HepG2 (cell line): Measurements from ENCODE around the gene CEP128. TPM values are rescaled to one million over a fixed set of nuclear protein-coding genes. Genes with fewer than 3 reads are reported as not detected.

Experiments used
- ATAC-seq: fragments of 200-7000 bp; cut with Tn5 transposase; 3 replicates; pipeline ENCODE4 v1.9.1; 2020; ENCODE audit warnings: mild to moderate bottlenecking, moderate library complexity
- BruUV-seq: library from RNA; stranded (reverse); fragments of 400-500 nt; replicated peaks from 2 replicates; lab custom pipeline; 2021; lab: Mats Ljungman, UMichigan
- CTCF ChIA-PET: fragments of 300-600 bp; formaldehyde crosslinking; extraction: SDS; loops from one replicate; lab custom pipeline; 2021; ENCODE audit warnings: low total read pairs, inconsistent platforms, low intra/inter-chr PET ratio; lab: Yijun Ruan, JAX
- POLR2A ChIA-PET: fragments of 350-600 bp; sonication (Branson Sonifier 250); formaldehyde crosslinking; loops from one replicate; lab custom pipeline; 2020; ENCODE audit warnings: antibody characterized with exemption, inconsistent platforms; lab: Yijun Ruan, JAX
- DNase-seq: peaks from one replicate; pipeline ENCODE4 v3.0.0-alpha.2; 2015; ENCODE audit warnings: low spot score
- FAIRE-seq: peaks from 3 replicates; lab custom pipeline; 2011; peaks lifted over from hg19 to GRCh38; lab: Jason Lieb, UNC
- H2AFZ ChIP-seq: one replicate; pipeline ENCODE4 v1.6.1; 2011; ENCODE audit warnings: low read length, inconsistent platforms
- H3K27ac ChIP-seq: fragments of 300-600 bp; 3 replicates; pipeline ENCODE4 v1.8.0; 2011; ENCODE audit warnings: mixed run types, mild to moderate bottlenecking, mixed read lengths, low read length, inconsistent platforms; ENCODE audit not compliant: insufficient read depth; ENCODE audit errors: extremely low read length
- H3K27me3 ChIP-seq, 2 experiments: fragments of 200-600 bp in 1 of 2; 2 replicates in 1 of 2; 3 replicates in 1 of 2; pipeline versions ENCODE4 v1.6.0 to v1.8.0; 2011; ENCODE audit warnings: low read length in 2 of 2, mild to moderate bottlenecking in 2 of 2, moderate library complexity in 2 of 2, inconsistent platforms in 1 of 2; ENCODE audit not compliant: insufficient read depth in 2 of 2, control insufficient read depth in 1 of 2
- H3K36me3 ChIP-seq, 2 experiments: fragments of 200-600 bp in 1 of 2; replicated peaks in 1 of 2; 2 replicates in 1 of 2; 3 replicates in 1 of 2; pipeline versions ENCODE4 v1.5.1 to v1.8.0; 2011; ENCODE audit warnings: low read length in 2 of 2, inconsistent platforms in 1 of 2; ENCODE audit not compliant: insufficient read depth in 2 of 2, control insufficient read depth in 1 of 2
- H3K4me1 ChIP-seq: 2 replicates; pipeline ENCODE4 v1.5.1; 2012; ENCODE audit warnings: low read length, inconsistent platforms; ENCODE audit not compliant: insufficient read depth
- H3K4me2 ChIP-seq: 2 replicates; pipeline ENCODE4 v1.6.0; 2011; ENCODE audit warnings: low read depth, low read length, inconsistent platforms
- H3K4me3 ChIP-seq, 3 experiments: fragments of 200-600 bp in 1 of 3; sonication (generic), shearing (Covaris generic) in 1 of 3; replicated peaks in 1 of 3; 2 replicates each; pipeline ENCODE4 v1.5.1; 2011 to 2016; ENCODE audit warnings: low read length in 3 of 3, inconsistent platforms in 2 of 3, low read depth in 2 of 3, mild to moderate bottlenecking in 2 of 3, control low read depth in 1 of 3, mixed read lengths in 1 of 3; ENCODE audit not compliant: insufficient read depth in 1 of 3
- H3K79me2 ChIP-seq: one replicate; pipeline ENCODE4 v1.6.1; 2011; ENCODE audit warnings: low read length, inconsistent platforms; ENCODE audit not compliant: insufficient read depth
- H3K9ac ChIP-seq: 2 replicates; pipeline ENCODE4 v1.6.0; 2011; ENCODE audit warnings: mild to moderate bottlenecking, low read depth, low read length, inconsistent platforms; ENCODE audit not compliant: insufficient read depth
- H3K9me3 ChIP-seq: 2 replicates; pipeline ENCODE4 v1.5.1; 2012; ENCODE audit warnings: mild to moderate bottlenecking, low read length
- H4K20me1 ChIP-seq: 2 replicates; pipeline ENCODE4 v1.6.0; 2011; ENCODE audit warnings: inconsistent platforms, mild to moderate bottlenecking, low read length, moderate library complexity; ENCODE audit not compliant: insufficient read depth
- ASH2L ChIP-seq: fragments of 300-600, 200-600 bp; sonication (generic); IDR thresholded peaks from 2 replicates; pipeline ENCODE4 v1.7.0; 2017; ENCODE audit warnings: low read depth, mild to moderate bottlenecking, moderate library complexity, mixed read lengths, low read length; ENCODE audit not compliant: insufficient read length
- ATF1 ChIP-seq: IDR thresholded peaks from 2 replicates; pipeline ENCODE4 v1.6.1; 2016; ENCODE audit warnings: mild to moderate bottlenecking, control low read depth
- CBFB ChIP-seq: sonication (generic); formaldehyde crosslinking; IDR thresholded peaks from 2 replicates; pipeline ENCODE4 v1.4.0; 2020; ENCODE audit warnings: missing genetic modification reagents
- CHD2 ChIP-seq: IDR thresholded peaks from 2 replicates; pipeline ENCODE4 v1.6.1; 2011; ENCODE audit warnings: low read depth, low read length, improper control_type of control experiment
- HOXA7 ChIP-seq: sonication (generic); formaldehyde crosslinking; IDR thresholded peaks from 2 replicates; pipeline ENCODE4 v1.8.1; 2022; ENCODE audit warnings: mild to moderate bottlenecking, missing genetic modification reagents, moderate library complexity
- MIER3 ChIP-seq: IDR thresholded peaks from 2 replicates; pipeline ENCODE4 v1.6.1; 2016; ENCODE audit warnings: missing compliant biosample characterization, borderline replicate concordance
- TCF7L2 ChIP-seq: IDR thresholded peaks from 2 replicates; pipeline ENCODE4 v1.6.1; 2011; ENCODE audit warnings: mild to moderate bottlenecking, low read depth, low read length, moderate library complexity
- ZNF879 ChIP-seq: sonication (generic); formaldehyde crosslinking; IDR thresholded peaks from 2 replicates; pipeline ENCODE4 v1.8.1; 2023; ENCODE audit warnings: missing genetic modification reagents
- WGBS: methylation state at CpG from one replicate; pipeline ENCODE4 v1.1.6; 2017; ENCODE audit warnings: low lambda C conversion rate; 5-methylcytosine and 5-hydroxymethylcytosine counted together
- in situ Hi-C: cut with HindIII; loops from 2 replicates; pipeline ENCODE4 v1.10.0; 2017; ENCODE audit warnings: low pct_unique_long_range_greater_than_20kb; ENCODE audit not compliant: extremely low pct_ligation_motif_present
- intact Hi-C: fragments of 100-400 bp; cut with micrococcal nuclease; formaldehyde crosslinking; loops from one replicate; pipeline ENCODE4 v1.10.0; 2022; ENCODE audit not compliant: unreplicated experiment
- polyA plus RNA-seq, 8 experiments: library from polyadenylated mRNA; depleted of rRNA in 3 of 8; stranded (reverse) in 7 of 8; unstranded in 1 of 8; fragments of >200 nt; fragmentation: Illumina TruSeq in 4 of 8; extraction: Trizol in 4 of 8; gene quantifications; 2 replicates each; pipeline versions ENCODE4 v1.2.1 to v1.2.3, GENCODE V29; 2011 to 2016; ENCODE audit warnings: low read depth in 4 of 8, missing spikeins in 1 of 8, mixed read lengths in 1 of 8; ENCODE audit not compliant: insufficient read depth in 1 of 8
- total RNA-seq, 5 experiments: library from RNA; depleted of rRNA; stranded (reverse); fragments of >200 nt; fragmentation: Illumina TruSeq; extraction: Trizol; gene quantifications; 2 replicates each; pipeline ENCODE4 v1.2.3, GENCODE V29; 2016; ENCODE audit warnings: low read depth in 1 of 5
- TF ChIP-seq, protein P1 (sequence below): sonication (generic); formaldehyde crosslinking; IDR thresholded peaks from 2 replicates; pipeline ENCODE4 v1.5.0; 2020; ENCODE audit warnings: missing genetic modification reagents
- TF ChIP-seq, protein P2 (sequence below): sonication (generic); formaldehyde crosslinking; IDR thresholded peaks from 2 replicates; pipeline ENCODE4 v1.5.1; 2020; ENCODE audit warnings: missing genetic modification reagents, mild to moderate bottlenecking, borderline replicate concordance

CEP128 gene
- total and polyA plus RNA-seq, 2 of the 13 experiments (the other 11 are each of a cell fraction or from before 2014, with no cell fraction given), result 1.3 to 7.5 TPM

- intact Hi-C loops (no loop called here), in situ Hi-C loops (no loop called here)
- no peaks in the 10 kb centered on the region for H4K20me1 ChIP-seq
- no TSS peak for BruUV-seq
- no peak overlapping the region for H3K4me3 ChIP-seq
- no peak for ATAC-seq
- H3K9me3 ChIP-seq, result no peaks in the 10 kb centered on the region
- H3K79me2 ChIP-seq, result no peaks in the 10 kb centered on the region
- H3K27ac ChIP-seq, result no peak overlapping the region
- no peak overlapping the region for H3K4me2 ChIP-seq
- CTCF ChIA-PET, result no interaction called here
- no peaks in the 10 kb centered on the region for H3K27me3 ChIP-seq
- no peaks in the 10 kb centered on the region for H3K4me1 ChIP-seq
- H2AFZ ChIP-seq, result no peak overlapping the region
- POLR2A ChIA-PET, result no interaction called here
- no peak for DNase-seq
- TF ChIP-seq CHD2, result no peak
- no peak overlapping the region for H3K9ac ChIP-seq
- 86% methylated on average over 4 of the region's 4 CpGs for WGBS
- no peak for FAIRE-seq
- H3K36me3 ChIP-seq, result no peaks in the 10 kb centered on the region
These were observed 322.7 kb downstream of the CEP128 start for GRCh38 chr14:80618751-80619329.

GRCh38 chr14:80615831-80616230 is 325.7 kb downstream of the CEP128 start:
- H3K36me3 ChIP-seq, result no peaks in the 10 kb centered on the region
- H3K4me3 ChIP-seq, result no peak overlapping the region
- no peaks in the 10 kb centered on the region for H4K20me1 ChIP-seq
- no peaks in the 10 kb centered on the region for H3K79me2 ChIP-seq
- CTCF ChIA-PET, result no interaction called here
- H2AFZ ChIP-seq, result no peak overlapping the region
- in situ Hi-C loops (no loop called here), intact Hi-C loops (no loop called here)
- DNase-seq (no peak), FAIRE-seq (no peak), ATAC-seq (no peak)
- H3K4me1 ChIP-seq, result no peaks in the 10 kb centered on the region
- H3K4me2 ChIP-seq, result no peak overlapping the region
- WGBS, result 71% methylated on average over 4 of the region's 4 CpGs
- H3K27ac ChIP-seq, result no peak overlapping the region
- no TSS peak for BruUV-seq
- no peaks in the 10 kb centered on the region for H3K9me3 ChIP-seq
- TF ChIP-seq, protein P1, sequence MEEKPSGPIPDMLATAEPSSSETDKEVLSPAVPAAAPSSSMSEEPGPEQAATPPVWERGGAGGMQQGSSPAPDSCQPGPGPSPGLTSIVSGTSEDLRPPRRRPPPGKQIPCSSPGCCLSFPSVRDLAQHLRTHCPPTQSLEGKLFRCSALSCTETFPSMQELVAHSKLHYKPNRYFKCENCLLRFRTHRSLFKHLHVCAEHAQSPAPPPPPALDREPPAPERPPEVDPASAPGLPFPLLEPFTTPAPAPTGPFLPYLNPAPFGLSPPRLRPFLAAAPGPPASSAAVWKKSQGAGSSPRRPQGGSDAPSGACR, result no peak
- TF ChIP-seq HOXA7 (CRISPR knock-in tag), result no peak
- no peak for TF ChIP-seq ZNF879 (CRISPR knock-in tag)
- TF ChIP-seq, protein P2, sequence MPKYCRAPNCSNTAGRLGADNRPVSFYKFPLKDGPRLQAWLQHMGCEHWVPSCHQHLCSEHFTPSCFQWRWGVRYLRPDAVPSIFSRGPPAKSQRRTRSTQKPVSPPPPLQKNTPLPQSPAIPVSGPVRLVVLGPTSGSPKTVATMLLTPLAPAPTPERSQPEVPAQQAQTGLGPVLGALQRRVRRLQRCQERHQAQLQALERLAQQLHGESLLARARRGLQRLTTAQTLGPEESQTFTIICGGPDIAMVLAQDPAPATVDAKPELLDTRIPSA (CRISPR knock-in tag), result no peak
- no peak for TF ChIP-seq ATF1 (CRISPR knock-in tag)
- TF ChIP-seq MIER3 (CRISPR knock-in tag), result no peak
- no peak for TF ChIP-seq TCF7L2
- no peak for TF ChIP-seq ASH2L
- no peak for TF ChIP-seq CBFB (CRISPR knock-in tag)
- H3K27me3 ChIP-seq, result no peaks in the 10 kb centered on the region
- POLR2A ChIA-PET, result no interaction called here
- H3K9ac ChIP-seq, result no peak overlapping the region
